HEK293T (cell line): Measurements from ENCODE around the gene CSTPP1.

ENCODE experiments used
- ARNT ChIP-seq: fragments of 450-650 bp; IDR thresholded peaks from 2 replicates; pipeline ENCODE4 v1.6.1; 2017; ENCODE audit warnings: mild to moderate bottlenecking
- BHLHE40 ChIP-seq: fragments of 450-650 bp; IDR thresholded peaks from 2 replicates; pipeline ENCODE4 v1.6.1; 2016; ENCODE audit warnings: mild to moderate bottlenecking, moderate library complexity, borderline replicate concordance
- ELF4 ChIP-seq: fragments of 450-650 bp; IDR thresholded peaks from 2 replicates; pipeline ENCODE4 v1.6.1; 2017; ENCODE audit warnings: antibody characterized with exemption
- FOXA1 ChIP-seq: fragments of 450-650 bp; IDR thresholded peaks from 2 replicates; pipeline ENCODE4 v1.6.1; 2016; ENCODE audit warnings: mild to moderate bottlenecking
- FOXM1 ChIP-seq: fragments of 450-650 bp; IDR thresholded peaks from 2 replicates; pipeline ENCODE4 v1.6.1; 2017; ENCODE audit warnings: mild to moderate bottlenecking, borderline replicate concordance
- HDGF ChIP-seq: fragments of 450-650 bp; IDR thresholded peaks from 2 replicates; pipeline ENCODE4 v1.6.1; 2017; ENCODE audit warnings: antibody characterized with exemption, borderline replicate concordance
- NFRKB ChIP-seq: fragments of 450-650 bp; IDR thresholded peaks from 2 replicates; pipeline ENCODE4 v1.6.1; 2016; ENCODE audit warnings: mild to moderate bottlenecking, moderate library complexity
- PKNOX1 ChIP-seq: fragments of 450-650 bp; IDR thresholded peaks from 2 replicates; pipeline ENCODE4 v1.6.1; 2016
- SP1 ChIP-seq: fragments of 450-650 bp; IDR thresholded peaks from 2 replicates; pipeline ENCODE4 v1.6.1; 2017
- SUZ12 ChIP-seq: fragments of 450-650 bp; IDR thresholded peaks from 2 replicates; pipeline ENCODE4 v1.6.1; 2016; ENCODE audit warnings: mild to moderate bottlenecking
- TARDBP ChIP-seq: fragments of 450-650 bp; IDR thresholded peaks from 2 replicates; pipeline ENCODE4 v1.6.1; 2016
- ZNF384 ChIP-seq: fragments of 450-650 bp; IDR thresholded peaks from 2 replicates; pipeline ENCODE4 v1.6.1; 2016

DNA sequence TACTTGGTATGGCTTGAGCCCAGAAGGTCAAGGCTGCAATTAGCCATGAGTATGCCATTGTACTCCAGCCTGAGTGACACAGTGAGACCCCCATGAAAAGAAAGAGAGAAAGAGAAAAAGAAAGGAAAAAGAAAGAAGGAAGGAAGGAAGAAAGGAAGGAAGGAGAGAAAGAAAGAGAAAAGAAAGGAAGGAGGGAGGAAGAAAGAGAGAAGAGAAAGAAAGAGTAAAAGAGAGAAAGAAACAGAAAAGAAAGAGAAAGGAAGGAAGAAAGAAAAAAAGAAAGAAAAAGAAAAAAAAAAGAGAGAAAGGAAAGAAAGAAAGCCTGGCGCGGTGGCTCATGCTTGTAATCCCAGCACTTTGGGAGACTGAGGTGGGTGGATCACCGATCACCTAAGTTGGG, 77.5 kb downstream of the CSTPP1 start:
- TF ChIP-seq BHLHE40 (no peak), ELF4 (no peak), FOXM1 (no peak), ZNF384 (no peak), PKNOX1 (no peak), SP1 (no peak), ARNT (no peak), HDGF (no peak), TARDBP (no peak), FOXA1 (no peak), NFRKB (no peak), SUZ12 (no peak)
